ENCODE measurements around the gene SCN10A.

SCN10A gene

GRCh38 chr3:38722781-38723568, 93.0 kb downstream of the SCN10A start:
- intact Hi-C loops (cut with DNase I) = no loop called here
- no peak for DNase-seq

GRCh38 chr3:38721207-38721772, 94.7 kb downstream of the SCN10A start:
- intact Hi-C loops (cut with DNase I) = no loop called here
- no peak for DNase-seq

GRCh38 chr3:38720465-38720864, 95.6 kb downstream of the SCN10A start:
- intact Hi-C loops (cut with DNase I) = no loop called here
- peak in 3 of 10 donors; percentile 19 to 81 (median 79) for DNase-seq

GRCh38 chr3:38717355-38718240, 98.4 kb downstream of the SCN10A start:
- intact Hi-C loops (cut with DNase I) = no loop called here
- DNase-seq = peak in 8 of 10 donors; percentile 37 to 93 (median 58)

GRCh38 chr3:38713121-38713520, 102.9 kb downstream of the SCN10A start:
- no peak for DNase-seq
- intact Hi-C loops (cut with DNase I) = no loop called here

GRCh38 chr3:38711321-38711720, 104.7 kb downstream of the SCN10A start:
- intact Hi-C loops (cut with DNase I) = no loop called here
- no peak for DNase-seq

GRCh38 chr3:38707730-38708129, 108.3 kb downstream of the SCN10A start:
- intact Hi-C loops (cut with DNase I) = no loop called here
- DNase-seq = no peak

- DNase-seq = no peak
- intact Hi-C loops (cut with DNase I) = no loop called here
Measured at GRCh38 chr3:38706961-38707360, 109.1 kb downstream of the SCN10A start.

- no peak for DNase-seq
- intact Hi-C loops (cut with DNase I) = no loop called here
Measured at GRCh38 chr3:38702231-38702630, 113.8 kb downstream of the SCN10A start.

- DNase-seq = no peak
- intact Hi-C loops (cut with DNase I) = no loop called here
Measured at GRCh38 chr3:38698760-38699159, 117.3 kb downstream of the SCN10A start.

GRCh38 chr3:38698061-38698460, 118.0 kb downstream of the SCN10A start:
- intact Hi-C loops (cut with DNase I) = no loop called here
- DNase-seq = peak in 1 of 10 donors; percentile 54

- intact Hi-C loops (cut with DNase I) = no loop called here
- no peak for DNase-seq
Measured at GRCh38 chr3:38696034-38696433, 120.0 kb downstream of the SCN10A start.

GRCh38 chr3:38690185-38690584, 125.8 kb downstream of the SCN10A start:
- DNase-seq = no peak
- intact Hi-C loops (cut with DNase I) = no loop called here

GRCh38 chr3:38689774-38690173, 126.2 kb downstream of the SCN10A start:
- intact Hi-C loops (cut with DNase I) = no loop called here
- no peak for DNase-seq

GRCh38 chr3:38689346-38689745, 126.7 kb downstream of the SCN10A start:
- intact Hi-C loops (cut with DNase I) = no loop called here
- DNase-seq = no peak

- intact Hi-C loops (cut with DNase I) = no loop called here
Measured at GRCh38 chr3:38687321-38687720, 128.7 kb downstream of the SCN10A start.

GRCh38 chr3:38684546-38684945, 131.5 kb downstream of the SCN10A start:
- no peak for DNase-seq
- intact Hi-C loops (cut with DNase I) = no loop called here

More at GRCh38 chr3:38687321-38687720, 128.7 kb downstream of the SCN10A start:
- DNase-seq = no peak

- DNase-seq = no peak
- intact Hi-C loops (cut with DNase I) = no loop called here
Measured at GRCh38 chr3:38669668-38670067, 146.3 kb downstream of the SCN10A start.

GRCh38 chr3:38662544-38662943, 153.5 kb downstream of the SCN10A start:
- DNase-seq = no peak
- intact Hi-C loops (cut with DNase I) = no loop called here

GRCh38 chr3:38658841-38659240, 157.2 kb downstream of the SCN10A start:
- intact Hi-C loops (cut with DNase I) = no loop called here
- peak in 1 of 10 donors; percentile 72 for DNase-seq

GRCh38 chr3:38657369-38657768, 158.6 kb downstream of the SCN10A start:
- intact Hi-C loops (cut with DNase I) = no loop called here
- DNase-seq = no peak

Data from posterior cingulate gyrus (tissue), 11 donors.